Bone marrow (tissue), 2 donors: ENCODE results near the gene ZNF12.
"Not testable (repeated sequence)": the region's sequence is repeated elsewhere in the genome, so short reads cannot be mapped to it uniquely, and the experiment has no call there.

Source experiments
- DNase-seq, 2 donors: peaks; one replicate each; lab custom pipeline; 2025; lab: John Stamatoyannopoulos, UW

ZNF12 gene

DNA sequence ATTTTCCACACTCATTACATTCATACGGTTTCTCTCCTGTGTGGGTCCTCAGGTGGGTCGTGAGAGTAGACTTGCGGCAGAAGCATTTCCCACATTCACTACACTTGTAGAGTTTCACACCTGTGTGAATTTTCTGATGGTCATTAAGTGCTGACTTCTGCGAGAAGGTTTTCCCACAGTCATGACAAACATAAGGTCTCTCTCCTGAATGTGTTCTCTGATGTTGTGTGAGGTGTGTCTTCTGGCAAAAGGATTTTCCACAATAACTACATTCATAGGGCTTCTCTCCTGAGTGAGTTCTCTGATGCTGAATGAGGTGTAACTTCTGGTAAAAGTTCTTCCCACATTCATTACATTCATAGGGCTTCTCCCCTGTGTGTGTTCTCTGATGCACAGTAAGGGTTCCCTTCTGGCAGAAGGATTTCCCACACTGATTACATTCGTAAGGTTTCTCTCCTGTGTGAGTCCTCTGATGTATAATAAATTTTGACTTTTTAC, 15.1 kb downstream of the ZNF12 start:
- DNase-seq: no peak

DNA sequence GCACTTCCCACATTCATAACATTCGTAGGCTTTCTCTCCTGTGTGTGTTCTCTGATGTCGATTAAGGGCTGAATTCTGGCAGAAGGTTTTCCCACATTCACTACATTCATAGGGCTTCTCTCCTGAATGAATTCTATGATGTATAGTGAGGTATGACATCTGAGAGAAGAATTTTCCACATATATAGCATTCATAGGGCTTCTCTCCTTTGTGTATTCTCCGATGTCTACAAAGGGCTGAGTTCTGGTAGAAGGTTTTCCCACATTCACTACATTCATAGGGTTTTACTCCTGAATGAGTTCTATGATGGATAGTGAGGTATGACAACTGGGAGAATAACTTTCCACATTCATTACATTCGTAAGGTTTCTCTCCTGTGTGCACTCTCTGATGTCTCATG, 15.6 kb downstream of the ZNF12 start:
- DNase-seq: no peak

DNA sequence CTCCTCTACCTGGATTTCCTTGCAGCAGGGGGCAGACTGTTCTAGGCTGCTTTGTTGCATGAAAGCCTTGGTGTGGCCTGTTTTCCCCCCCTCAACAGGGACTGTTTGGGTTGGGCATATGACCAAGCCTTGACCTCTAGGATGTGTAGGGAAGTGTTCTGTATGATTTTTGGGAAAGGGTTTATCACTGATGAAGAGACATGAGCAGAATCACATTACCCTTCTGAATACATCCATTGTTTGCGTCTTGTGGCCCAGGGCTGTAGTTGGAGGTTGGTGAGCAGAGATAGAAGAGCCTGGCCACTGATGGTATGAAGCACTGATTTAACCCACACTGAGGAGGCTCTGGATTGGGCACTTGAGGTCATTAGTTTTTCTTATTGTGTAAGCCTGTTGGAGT, 26.6 kb downstream of the ZNF12 start:
- no peak for DNase-seq

DNA sequence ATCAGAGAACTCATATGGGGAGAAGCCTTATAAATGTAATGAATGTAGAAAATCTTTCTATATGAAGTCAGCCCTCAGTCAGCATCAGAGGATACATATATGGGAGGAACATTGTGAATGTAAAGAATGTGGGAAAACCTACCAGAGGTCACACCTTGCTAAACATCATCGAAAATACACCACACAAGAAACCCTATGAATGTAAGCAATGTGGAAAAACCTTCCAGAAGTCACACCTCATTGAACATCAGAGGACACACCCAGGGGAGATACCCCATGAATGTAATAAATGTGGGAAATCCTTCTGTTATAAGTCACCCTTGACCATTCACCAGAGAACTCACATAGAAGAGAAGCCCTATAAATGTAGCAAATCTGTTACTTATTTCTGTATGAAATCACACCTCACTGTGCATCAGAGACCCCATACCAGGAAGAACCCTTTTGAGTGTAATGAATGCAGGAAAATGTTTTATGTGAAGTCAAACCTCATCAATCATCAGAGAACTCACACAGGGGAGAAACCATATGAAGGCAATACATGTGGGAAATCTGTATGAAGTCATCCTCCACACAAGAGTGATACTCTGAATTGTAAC, 30.8 kb downstream of the ZNF12 start:
- no peak for DNase-seq

DNA sequence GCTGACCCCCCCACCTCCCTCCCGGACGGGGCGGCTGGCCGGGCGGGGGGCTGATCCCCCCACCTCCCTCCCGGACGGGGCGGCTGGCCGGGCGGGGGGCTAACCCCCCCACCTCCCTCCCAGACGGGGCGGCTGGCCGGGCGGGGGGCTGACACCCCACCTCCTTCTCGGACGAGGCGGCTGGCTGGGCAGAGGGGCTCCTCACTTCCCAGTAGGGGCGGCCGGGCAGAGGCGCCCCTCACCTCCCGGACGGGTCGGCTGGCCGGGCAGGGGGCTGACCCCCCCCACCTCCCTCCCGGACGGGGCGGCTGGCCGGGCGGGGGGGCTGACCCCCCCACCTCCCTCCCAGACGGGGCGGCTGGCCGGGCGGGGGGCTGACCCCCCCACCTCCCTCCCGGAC, 35.9 kb downstream of the ZNF12 start:
- DNase-seq: not testable (repeated sequence)

DNA sequence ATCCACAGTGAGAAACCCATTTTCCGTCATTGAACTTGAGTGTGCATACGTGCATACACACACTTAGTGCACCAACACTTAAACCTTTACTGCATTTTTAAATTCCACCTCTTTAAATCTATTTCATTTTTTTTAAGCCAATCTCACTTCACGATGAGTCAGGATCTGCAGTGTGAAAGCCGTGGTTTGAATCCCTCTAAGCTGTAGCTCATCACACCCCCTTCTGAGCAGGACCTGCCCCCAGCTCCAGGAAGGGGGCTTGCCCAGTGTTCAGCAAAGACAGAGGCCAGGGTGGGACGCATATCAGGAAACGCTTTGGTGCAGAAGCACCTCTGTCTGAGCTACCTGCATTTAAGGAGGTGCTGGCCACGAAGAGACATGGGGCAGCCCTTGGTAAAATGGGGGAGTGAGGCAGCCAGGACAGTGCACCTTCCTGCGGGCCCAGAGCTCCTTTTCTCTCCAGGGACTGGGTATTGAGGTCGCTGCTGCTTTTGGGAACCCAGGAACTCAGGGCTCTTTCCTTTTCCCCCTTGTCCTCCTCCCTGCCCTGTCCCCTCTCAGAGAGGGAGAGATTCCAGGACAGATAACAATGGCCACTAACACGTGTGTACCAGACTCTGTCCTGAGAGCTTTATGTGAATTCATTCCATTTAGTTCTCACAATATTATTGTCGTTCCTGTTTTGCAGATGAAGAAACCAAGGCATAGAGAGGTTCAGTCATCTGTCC, 48.0 kb downstream of the ZNF12 start:
- DNase-seq: no peak

DNA sequence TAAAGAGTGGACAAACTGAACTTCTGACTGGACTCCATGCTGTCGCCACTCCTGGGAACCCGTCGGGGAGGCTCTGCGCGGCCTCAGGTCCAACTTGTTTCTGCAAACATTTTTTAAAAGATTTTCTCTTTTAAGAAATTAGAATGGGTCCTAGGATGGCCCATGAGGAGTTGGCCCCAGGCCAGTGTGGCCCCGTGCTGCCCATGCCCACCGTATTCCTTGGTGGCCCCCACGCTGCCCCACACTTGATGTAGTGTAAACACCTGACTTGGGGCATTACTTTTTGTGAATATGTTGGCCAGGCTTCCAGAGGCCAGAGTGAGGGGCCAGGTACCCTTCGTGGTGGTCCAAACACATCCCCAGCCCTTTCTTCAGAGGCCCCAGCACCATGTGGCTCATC, 50.3 kb downstream of the ZNF12 start:
- DNase-seq: no peak

DNA sequence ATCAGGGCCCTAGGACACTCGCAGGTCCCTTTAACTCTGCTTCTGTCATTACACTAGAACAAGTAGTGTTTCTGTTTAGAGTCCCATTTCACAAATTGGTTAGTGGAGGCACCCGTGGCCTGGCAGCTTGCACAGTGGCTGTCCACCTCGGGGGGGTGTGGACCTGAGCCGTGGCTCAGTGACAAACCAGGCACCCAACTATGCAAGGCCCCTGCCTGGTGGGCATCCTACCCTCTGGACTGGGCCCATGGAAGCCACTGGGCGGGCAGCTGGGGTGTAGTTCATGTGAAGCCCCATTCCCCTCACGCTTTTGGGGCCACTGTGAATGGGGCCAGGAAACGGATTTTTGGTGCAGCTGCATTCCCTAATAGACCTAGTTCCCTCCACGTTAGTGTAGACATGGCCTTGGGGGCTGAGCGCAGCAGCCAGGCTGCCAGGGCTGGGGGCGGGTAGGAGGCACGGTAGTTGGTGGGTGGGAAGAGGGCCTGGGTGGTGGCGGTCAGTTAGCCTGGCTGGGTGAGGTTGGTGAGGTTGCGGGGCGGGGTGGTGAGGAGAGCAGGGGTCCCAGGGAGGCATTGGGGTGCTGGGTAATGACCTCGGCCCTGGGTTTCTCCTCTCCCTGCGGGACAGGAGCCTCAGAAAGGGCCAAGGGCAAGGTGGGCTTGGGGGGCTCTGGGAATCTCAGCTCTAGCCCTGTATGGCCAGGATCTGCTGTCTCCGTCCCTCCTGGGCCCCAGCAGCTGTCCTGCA, 50.9 kb downstream of the ZNF12 start:
- no peak for DNase-seq

DNA sequence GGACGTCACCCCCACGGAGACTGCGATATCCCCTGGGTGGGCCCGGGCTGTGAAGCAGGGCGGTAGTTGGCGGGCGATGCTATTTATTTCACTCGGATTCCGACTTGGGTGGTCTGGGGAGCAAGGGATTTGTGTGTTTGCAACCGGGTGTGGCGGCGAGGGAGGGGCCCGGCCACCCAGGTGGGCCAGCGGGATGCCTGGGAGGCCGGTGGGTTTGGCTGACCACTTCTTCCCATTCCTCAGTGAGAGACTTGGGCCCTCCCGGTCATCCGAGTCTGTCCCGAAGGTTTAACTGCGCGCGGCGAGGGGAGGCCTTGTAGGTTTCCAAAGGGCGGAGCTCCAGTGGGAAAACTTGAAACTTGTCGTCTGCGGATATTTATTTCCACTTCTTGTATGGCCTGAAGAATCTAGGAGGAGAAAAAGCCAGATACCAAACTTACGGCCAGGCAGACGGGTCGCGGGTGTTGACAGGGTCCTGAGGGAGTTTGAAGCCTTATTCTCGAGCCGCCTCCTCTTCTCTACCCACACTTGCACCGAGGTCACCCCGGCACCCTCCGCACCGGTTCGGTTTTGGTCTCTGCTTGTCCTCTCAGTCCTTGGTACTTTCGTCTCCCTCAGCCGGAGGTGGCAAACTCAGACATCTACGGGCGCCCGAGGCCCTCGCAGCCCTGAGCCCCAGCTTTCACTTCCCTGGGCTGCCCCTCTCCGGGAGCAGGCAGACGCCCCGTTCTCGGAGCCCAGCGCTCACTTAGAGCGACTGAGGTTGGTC, 51.7 kb downstream of the ZNF12 start:
- no peak for DNase-seq

DNA sequence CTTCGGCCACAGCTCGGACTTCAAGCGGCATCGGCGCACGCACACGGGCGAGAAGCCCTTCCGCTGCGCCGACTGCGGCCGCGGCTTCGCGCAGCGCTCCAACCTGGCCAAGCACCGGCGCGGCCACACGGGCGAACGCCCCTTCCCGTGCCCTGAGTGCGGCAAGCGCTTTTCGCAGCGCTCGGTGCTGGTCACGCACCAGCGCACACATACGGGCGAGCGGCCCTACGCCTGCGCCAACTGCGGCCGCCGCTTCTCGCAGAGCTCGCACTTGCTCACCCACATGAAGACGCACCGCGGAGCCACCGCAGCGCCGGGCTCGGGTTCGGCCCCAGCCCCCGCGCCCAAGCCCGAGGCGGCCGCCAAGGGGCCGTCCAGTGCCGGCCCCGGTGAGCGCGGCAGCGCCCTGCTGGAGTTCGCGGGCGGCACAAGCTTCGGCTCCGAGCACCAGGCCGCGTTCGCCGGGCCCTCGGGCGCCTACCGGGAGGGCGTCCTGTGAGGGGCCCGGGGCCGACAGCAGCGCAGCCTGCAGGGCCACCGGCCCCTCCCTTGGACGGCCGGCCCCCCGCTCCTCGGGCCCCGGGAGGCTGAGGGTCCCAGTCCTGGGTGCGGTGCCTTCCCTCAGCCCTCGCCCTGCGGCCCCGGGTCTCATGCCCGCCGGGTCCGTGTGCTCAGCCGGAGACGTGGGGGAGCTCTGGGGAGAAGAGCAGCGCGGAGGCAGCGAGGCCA, 52.5 kb downstream of the ZNF12 start:
- DNase-seq: no peak

DNA sequence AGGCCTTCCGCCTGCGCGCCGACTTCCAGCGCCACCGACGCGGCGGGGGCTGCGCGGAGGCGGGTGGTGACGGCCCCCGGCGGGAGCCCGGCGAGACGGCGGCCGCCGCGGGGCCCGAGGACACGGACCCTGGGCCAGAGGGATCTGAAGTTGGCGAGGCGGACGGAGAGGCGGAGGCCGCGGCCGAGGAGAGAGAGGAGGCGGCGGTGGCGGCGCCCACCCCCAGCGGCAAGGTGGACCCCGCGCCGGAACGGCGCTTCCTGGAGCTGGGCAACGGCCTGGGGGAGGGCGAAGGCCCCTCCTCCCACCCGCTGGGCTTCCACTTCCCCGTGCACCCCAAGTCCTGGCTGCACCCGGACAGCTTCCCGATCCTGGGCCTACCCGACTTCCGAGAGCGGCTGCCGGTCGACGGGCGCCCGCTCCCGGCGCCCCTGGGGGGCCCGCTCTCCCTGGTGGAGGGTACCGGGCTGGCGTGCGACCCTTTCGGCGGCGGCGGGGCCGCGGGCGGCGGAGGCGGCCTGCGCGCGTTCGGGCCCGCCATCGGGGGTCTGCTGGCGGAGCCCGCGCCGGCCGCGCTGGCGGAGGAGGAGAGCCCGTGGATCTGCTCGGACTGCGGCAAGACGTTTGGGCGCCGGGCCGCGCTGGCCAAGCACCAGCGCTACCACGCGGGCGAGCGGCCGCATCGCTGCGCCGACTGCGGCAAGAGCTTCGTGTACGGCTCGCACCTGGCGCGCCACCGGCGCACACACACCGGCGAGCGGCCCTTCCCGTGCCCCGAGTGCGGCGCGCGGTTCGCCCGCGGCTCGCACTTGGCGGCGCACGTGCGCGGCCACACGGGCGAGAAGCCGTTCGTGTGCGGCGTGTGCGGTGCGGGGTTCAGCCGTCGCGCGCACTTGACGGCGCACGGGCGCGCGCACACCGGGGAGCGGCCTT, 53.4 kb downstream of the ZNF12 start:
- no peak for DNase-seq

DNA sequence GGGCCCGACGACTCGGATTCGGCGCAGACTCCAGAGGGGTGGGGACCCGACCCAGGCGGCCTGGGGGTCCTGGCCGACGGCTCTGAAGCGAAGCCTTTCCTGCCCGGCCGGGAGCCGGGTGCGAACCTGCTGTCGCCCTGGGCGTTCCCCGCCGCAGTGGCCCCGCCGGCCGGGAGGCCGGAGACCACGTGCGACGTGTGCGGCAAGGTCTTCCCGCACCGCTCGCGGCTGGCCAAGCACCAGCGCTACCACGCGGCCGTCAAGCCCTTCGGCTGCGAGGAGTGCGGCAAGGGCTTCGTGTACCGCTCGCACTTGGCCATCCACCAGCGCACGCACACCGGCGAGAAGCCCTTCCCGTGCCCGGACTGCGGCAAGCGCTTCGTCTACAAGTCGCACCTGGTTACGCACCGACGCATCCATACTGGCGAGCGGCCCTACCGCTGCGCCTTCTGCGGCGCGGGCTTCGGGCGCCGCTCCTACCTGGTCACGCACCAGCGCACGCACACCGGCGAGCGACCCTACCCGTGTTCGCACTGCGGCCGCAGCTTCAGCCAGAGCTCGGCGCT, 54.2 kb downstream of the ZNF12 start:
- no peak for DNase-seq

DNA sequence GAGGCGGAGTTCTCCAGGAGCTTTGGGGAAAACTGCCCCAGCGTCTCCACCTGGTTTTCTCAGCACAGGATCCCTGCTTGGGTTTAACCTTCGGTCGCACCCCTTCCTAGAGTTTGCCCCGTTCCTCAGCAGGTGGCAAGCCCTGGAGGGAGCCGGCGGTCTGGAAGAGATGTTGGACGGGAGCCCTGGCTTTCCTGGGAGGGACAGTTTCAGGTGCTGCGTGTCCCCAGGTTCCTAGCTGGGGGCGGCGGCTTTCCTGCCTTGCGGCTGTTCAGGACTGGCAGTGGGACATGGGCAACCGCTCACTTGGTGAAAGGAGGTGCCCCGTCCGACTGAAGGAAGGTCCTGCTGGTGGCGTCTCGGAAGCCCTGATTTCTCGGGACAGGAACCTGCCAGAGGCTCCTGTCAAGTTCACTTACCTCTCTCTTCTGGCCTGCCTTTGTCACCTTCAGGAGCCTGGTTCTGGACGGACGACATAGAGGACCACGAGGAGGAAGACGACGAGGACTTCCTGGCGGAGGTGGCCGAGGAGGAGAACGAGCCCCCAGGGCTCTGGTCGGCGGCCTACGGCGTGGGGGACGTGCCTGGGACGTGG, 54.8 kb downstream of the ZNF12 start:
- no peak for DNase-seq

DNA sequence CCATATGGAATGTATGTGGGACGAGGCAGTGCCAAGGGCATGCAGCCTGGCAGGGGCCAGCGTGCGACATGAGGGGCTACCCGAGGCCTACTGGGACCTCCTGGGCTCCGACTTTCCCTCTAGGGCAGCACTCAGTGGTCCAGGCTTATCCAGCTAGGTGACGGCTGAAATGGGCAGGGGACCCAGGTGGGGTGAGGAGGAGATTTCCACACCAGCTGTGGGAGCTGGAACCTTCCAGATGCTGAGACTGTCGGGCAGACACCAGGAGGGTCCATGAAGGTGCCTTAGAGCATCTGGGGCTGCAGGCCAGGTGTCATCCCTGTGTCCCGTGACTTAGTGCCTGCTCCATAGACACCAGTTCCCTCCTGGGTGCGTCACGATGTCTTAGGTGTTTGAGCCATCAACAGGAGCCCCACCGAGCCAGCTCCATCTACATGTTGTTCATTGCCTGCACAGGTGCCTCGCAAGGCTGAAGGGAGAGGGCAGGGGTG, 56.2 kb downstream of the ZNF12 start:
- no peak for DNase-seq

DNA sequence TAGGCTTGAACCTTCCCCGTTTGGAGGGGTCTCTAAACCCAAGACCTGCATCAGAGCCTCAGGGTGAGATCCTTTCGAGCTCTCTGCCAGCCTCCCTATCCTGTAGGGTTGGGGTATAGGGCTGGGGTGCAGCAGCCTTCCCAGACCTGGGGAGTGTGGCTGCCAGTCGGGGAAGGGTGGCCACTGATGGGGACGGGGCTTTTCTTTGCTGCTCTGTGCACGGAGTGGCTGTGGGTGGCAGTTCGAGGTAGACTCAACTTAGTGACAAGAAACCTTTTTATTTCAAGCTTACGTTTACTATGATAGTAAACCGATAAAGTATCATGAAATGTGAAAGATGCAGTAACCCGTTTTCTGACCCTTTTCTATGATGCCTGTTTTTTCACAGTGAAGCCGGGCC, 56.7 kb downstream of the ZNF12 start:
- no peak for DNase-seq

DNA sequence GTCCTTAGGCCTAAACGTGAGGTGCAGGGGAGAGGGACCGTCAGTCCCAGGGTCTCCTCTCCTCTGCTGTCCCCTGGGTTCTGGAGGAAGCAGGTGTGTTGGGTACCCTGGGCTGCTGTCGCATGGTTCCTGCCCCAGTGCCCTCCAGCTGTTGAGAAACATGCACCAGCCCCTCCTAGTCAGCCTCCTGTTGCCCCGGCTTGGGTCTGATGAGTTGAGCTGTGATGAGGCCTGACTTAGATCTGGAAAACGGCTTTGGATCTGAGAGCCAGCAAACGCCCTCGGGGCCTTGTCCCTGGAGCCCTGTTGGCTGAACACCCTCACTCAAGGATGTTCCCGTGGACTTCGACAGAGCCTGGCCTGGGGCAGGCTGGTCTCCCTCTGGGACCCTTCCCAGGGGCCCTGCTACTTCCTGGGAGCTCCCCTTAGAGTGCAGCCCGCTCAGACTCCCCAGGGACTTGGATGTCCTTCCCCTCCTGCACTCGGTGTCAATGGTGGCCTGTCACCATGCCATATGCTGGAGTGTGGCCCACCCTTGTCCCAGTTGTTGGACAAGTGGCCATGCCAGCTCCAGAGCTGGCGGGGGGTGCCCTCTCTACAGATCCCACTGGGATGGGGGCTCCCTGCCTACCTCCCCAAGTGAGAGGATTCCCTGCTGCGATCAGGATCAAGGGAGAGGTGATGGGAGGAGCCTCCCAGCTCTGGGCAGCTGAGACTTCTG, 57.3 kb downstream of the ZNF12 start:
- DNase-seq: no peak

DNA sequence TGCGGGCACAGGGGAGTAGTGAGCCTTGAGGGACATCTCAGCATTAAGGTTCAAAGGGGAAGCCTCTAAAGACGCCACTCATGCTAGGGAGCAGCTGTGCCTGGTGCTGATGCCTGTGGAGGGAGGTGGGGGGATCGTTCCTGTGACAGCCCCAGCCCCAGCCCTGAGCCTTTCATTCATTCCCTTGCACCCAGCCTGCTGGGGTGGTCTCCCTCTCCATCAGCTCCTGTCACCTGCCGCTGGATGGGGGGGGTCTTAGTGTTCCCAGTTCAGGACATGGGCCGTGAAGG, 58.0 kb downstream of the ZNF12 start:
- DNase-seq: no peak

DNA sequence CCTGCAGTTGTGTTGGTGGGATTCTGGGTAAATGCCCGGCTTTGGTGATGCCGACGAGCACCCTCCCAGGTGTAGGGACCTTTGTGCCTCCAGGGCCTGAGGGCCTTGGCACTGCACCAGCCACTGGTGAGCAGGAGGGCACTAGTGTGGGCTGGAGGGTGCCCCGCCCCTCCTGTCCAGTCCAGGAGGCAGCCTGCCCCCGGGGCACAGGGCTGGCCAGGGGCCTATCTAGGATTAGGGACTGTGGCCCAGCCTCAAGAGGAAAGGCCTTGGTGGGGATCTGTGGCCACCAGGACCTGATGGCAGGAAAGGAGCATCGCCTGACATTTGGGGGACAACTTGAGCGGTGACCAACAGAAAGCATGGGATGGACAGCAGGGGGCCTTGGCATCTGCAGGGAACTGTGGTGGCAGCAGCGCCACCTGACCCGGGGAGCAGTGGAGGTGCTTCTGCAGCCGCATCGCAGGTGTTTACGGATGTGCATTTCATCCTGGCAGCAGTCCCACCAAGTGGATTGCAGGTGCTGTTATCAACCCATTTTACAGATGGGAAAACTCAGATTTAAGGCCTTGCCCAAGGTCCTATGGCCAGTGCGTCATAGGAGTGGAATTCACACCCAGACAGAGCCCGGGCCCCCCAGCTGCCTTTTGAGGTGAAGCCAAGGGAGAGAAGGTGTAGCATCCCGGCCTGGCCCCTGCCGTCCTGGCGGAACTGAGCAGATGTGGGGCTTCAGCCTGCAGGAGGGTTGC, 58.5 kb downstream of the ZNF12 start:
- no peak for DNase-seq
